ENCODE data around the gene BASP1.
A peak's percentile ranks its signal among the peaks of the same experiment; 100 is the strongest.
"Not testable (repeated sequence)": the region's sequence is repeated elsewhere in the genome, so short reads cannot be mapped to it uniquely, and the experiment has no call there.

BASP1 gene

GRCh38 chr5:17309462-17309861 lies 92.0 kb downstream of the BASP1 start:
- no peaks in the 10 kb centered on the region for H3K27me3 ChIP-seq (ENCODE audit: control insufficient read depth in 3 of 3, insufficient read depth in 3 of 3, low read depth in 1 of 3, low read length in 3 of 3)
- H2BK12ac ChIP-seq (ENCODE audit: low read length): no peak overlapping the region
- H3K4me1 ChIP-seq (ENCODE audit: control insufficient read depth in 2 of 2, insufficient read depth in 1 of 2, low read depth in 1 of 2, low read length in 2 of 2): no peaks in the 10 kb centered on the region
- WGBS, 2 donors (ENCODE audit: extremely low coverage in 2 of 2, insufficient read length in 2 of 2, insufficient replicate concordance in 1 of 2): no CpG with 5 or more reads among the region's 3 CpGs
- no peak overlapping the region for H2BK5ac ChIP-seq (ENCODE audit: low read length)
- no peak overlapping the region for H3K18ac ChIP-seq (ENCODE audit: low read length)
- no peak overlapping the region for H2AK5ac ChIP-seq (ENCODE audit: low read depth, low read length)
- H4K8ac ChIP-seq (ENCODE audit: low read depth, low read length): no peak overlapping the region
- H4K91ac ChIP-seq (ENCODE audit: low read depth, low read length, poor library complexity): no peak overlapping the region
- H3K79me1 ChIP-seq (ENCODE audit: low read depth, low read length): no peaks in the 10 kb centered on the region
- H3K4me2 ChIP-seq (ENCODE audit: insufficient read depth, low read length, poor library complexity, severe bottlenecking): no peak overlapping the region
- no peak overlapping the region for H3K14ac ChIP-seq (ENCODE audit: low read length)
- H3K4ac ChIP-seq (ENCODE audit: low read length): no peak overlapping the region
- H3K27ac ChIP-seq (replicated peaks; ENCODE audit: low read length): no peak overlapping the region
- no peak overlapping the region for H3K23ac ChIP-seq (ENCODE audit: low read depth, low read length, poor library complexity)
- no peaks in the 10 kb centered on the region for H3K9me3 ChIP-seq (replicated peaks in 1 of 2; ENCODE audit: control insufficient read depth in 2 of 2, insufficient read depth in 1 of 2, low read depth in 1 of 2, low read length in 2 of 2)
- H3K36me3 ChIP-seq (replicated peaks in 1 of 2; ENCODE audit: control insufficient read depth in 2 of 2, insufficient read depth in 2 of 2, low read length in 2 of 2): no peaks in the 10 kb centered on the region
- no peak overlapping the region for H2BK15ac ChIP-seq (ENCODE audit: low read length)
- no peak for DNase-seq (ENCODE audit: low spot score)
- H3K4me3 ChIP-seq (ENCODE audit: low read length in 2 of 2): no peak overlapping the region
- H2BK120ac ChIP-seq (ENCODE audit: low read depth, low read length): no peak overlapping the region
- H2AFZ ChIP-seq (ENCODE audit: low read length): no peak overlapping the region
- no peak overlapping the region for H3K9ac ChIP-seq (ENCODE audit: low read depth, low read length, poor library complexity)

- H2AK5ac ChIP-seq (ENCODE audit: low read depth, low read length); H2BK15ac ChIP-seq (ENCODE audit: low read length); H3K36me3 ChIP-seq (replicated peaks in 1 of 2; ENCODE audit: control insufficient read depth in 2 of 2, insufficient read depth in 2 of 2, low read length in 2 of 2); H3K4me2 ChIP-seq (ENCODE audit: insufficient read depth, low read length, poor library complexity, severe bottlenecking); H4K8ac ChIP-seq (ENCODE audit: low read depth, low read length); H3K18ac ChIP-seq (ENCODE audit: low read length); H3K4me1 ChIP-seq (ENCODE audit: control insufficient read depth in 2 of 2, insufficient read depth in 1 of 2, low read depth in 1 of 2, low read length in 2 of 2); H3K27me3 ChIP-seq (ENCODE audit: control insufficient read depth in 3 of 3, insufficient read depth in 3 of 3, low read depth in 1 of 3, low read length in 3 of 3); H2AFZ ChIP-seq (ENCODE audit: low read length); H3K79me1 ChIP-seq (ENCODE audit: low read depth, low read length); H3K4ac ChIP-seq (ENCODE audit: low read length); H2BK120ac ChIP-seq (ENCODE audit: low read depth, low read length); DNase-seq (ENCODE audit: low spot score); H3K9ac ChIP-seq (ENCODE audit: low read depth, low read length, poor library complexity); H2BK12ac ChIP-seq (ENCODE audit: low read length); H3K27ac ChIP-seq (replicated peaks; ENCODE audit: low read length); H2BK5ac ChIP-seq (ENCODE audit: low read length); H3K14ac ChIP-seq (ENCODE audit: low read length); H4K91ac ChIP-seq (ENCODE audit: low read depth, low read length, poor library complexity); H3K23ac ChIP-seq (ENCODE audit: low read depth, low read length, poor library complexity); H3K4me3 ChIP-seq (ENCODE audit: low read length in 2 of 2); H3K9me3 ChIP-seq (replicated peaks in 1 of 2; ENCODE audit: control insufficient read depth in 2 of 2, insufficient read depth in 1 of 2, low read depth in 1 of 2, low read length in 2 of 2): not testable (repeated sequence)
- no CpG with 5 or more reads among the region's 4 CpGs for WGBS, 2 donors (ENCODE audit: extremely low coverage in 2 of 2, insufficient read length in 2 of 2, insufficient replicate concordance in 1 of 2)
Observed at GRCh38 chr5:17310502-17310901, 93.1 kb downstream of the BASP1 start.

- not testable (repeated sequence) for H3K4me1 ChIP-seq (ENCODE audit: control insufficient read depth in 2 of 2, insufficient read depth in 1 of 2, low read depth in 1 of 2, low read length in 2 of 2); H2AFZ ChIP-seq (ENCODE audit: low read length); DNase-seq (ENCODE audit: low spot score); H3K27me3 ChIP-seq (ENCODE audit: control insufficient read depth in 3 of 3, insufficient read depth in 3 of 3, low read depth in 1 of 3, low read length in 3 of 3); H3K14ac ChIP-seq (ENCODE audit: low read length); H3K9ac ChIP-seq (ENCODE audit: low read depth, low read length, poor library complexity); H3K23ac ChIP-seq (ENCODE audit: low read depth, low read length, poor library complexity); H3K9me3 ChIP-seq (replicated peaks in 1 of 2; ENCODE audit: control insufficient read depth in 2 of 2, insufficient read depth in 1 of 2, low read depth in 1 of 2, low read length in 2 of 2); H2AK5ac ChIP-seq (ENCODE audit: low read depth, low read length); H3K18ac ChIP-seq (ENCODE audit: low read length); H2BK120ac ChIP-seq (ENCODE audit: low read depth, low read length); H3K27ac ChIP-seq (replicated peaks; ENCODE audit: low read length); H4K8ac ChIP-seq (ENCODE audit: low read depth, low read length); H2BK15ac ChIP-seq (ENCODE audit: low read length); H3K4me2 ChIP-seq (ENCODE audit: insufficient read depth, low read length, poor library complexity, severe bottlenecking); H3K4ac ChIP-seq (ENCODE audit: low read length); H3K36me3 ChIP-seq (replicated peaks in 1 of 2; ENCODE audit: control insufficient read depth in 2 of 2, insufficient read depth in 2 of 2, low read length in 2 of 2); H4K91ac ChIP-seq (ENCODE audit: low read depth, low read length, poor library complexity); H2BK12ac ChIP-seq (ENCODE audit: low read length); H3K79me1 ChIP-seq (ENCODE audit: low read depth, low read length); H3K4me3 ChIP-seq (ENCODE audit: low read length in 2 of 2); H2BK5ac ChIP-seq (ENCODE audit: low read length)
- no CpG with 5 or more reads among the region's 31 CpGs for WGBS, 2 donors (ENCODE audit: extremely low coverage in 2 of 2, insufficient read length in 2 of 2, insufficient replicate concordance in 1 of 2)
Observed at GRCh38 chr5:17311811-17312210, 94.4 kb downstream of the BASP1 start.

GRCh38 chr5:17312358-17312757 lies 94.9 kb downstream of the BASP1 start:
- no peaks in the 10 kb centered on the region for H3K36me3 ChIP-seq (replicated peaks in 1 of 2; ENCODE audit: control insufficient read depth in 2 of 2, insufficient read depth in 2 of 2, low read length in 2 of 2)
- WGBS, 2 donors (ENCODE audit: extremely low coverage in 2 of 2, insufficient read length in 2 of 2, insufficient replicate concordance in 1 of 2): no CpG with 5 or more reads among the region's 4 CpGs
- H4K8ac ChIP-seq (ENCODE audit: low read depth, low read length): no peak overlapping the region
- no peak overlapping the region for H2BK5ac ChIP-seq (ENCODE audit: low read length)
- no peak overlapping the region for H3K18ac ChIP-seq (ENCODE audit: low read length)
- H2BK15ac ChIP-seq (ENCODE audit: low read length): no peak overlapping the region
- no peak overlapping the region for H2BK12ac ChIP-seq (ENCODE audit: low read length)
- H3K4me1 ChIP-seq (ENCODE audit: control insufficient read depth in 2 of 2, insufficient read depth in 1 of 2, low read depth in 1 of 2, low read length in 2 of 2): peaks cover 3 to 8% of the 10 kb centered on the region in 2 donors
- H4K91ac ChIP-seq (ENCODE audit: low read depth, low read length, poor library complexity): no peak overlapping the region
- no peak overlapping the region for H3K27ac ChIP-seq (replicated peaks; ENCODE audit: low read length)
- H3K79me1 ChIP-seq (ENCODE audit: low read depth, low read length): no peaks in the 10 kb centered on the region
- H3K9ac ChIP-seq (ENCODE audit: low read depth, low read length, poor library complexity): no peak overlapping the region
- no peak for DNase-seq (ENCODE audit: low spot score)
- no peak overlapping the region for H2AK5ac ChIP-seq (ENCODE audit: low read depth, low read length)
- H3K27me3 ChIP-seq (ENCODE audit: control insufficient read depth in 3 of 3, insufficient read depth in 3 of 3, low read depth in 1 of 3, low read length in 3 of 3): no peaks in the 10 kb centered on the region
- H2BK120ac ChIP-seq (ENCODE audit: low read depth, low read length): no peak overlapping the region
- no peak overlapping the region for H3K14ac ChIP-seq (ENCODE audit: low read length)
- H3K23ac ChIP-seq (ENCODE audit: low read depth, low read length, poor library complexity): no peak overlapping the region
- no peak overlapping the region for H3K4ac ChIP-seq (ENCODE audit: low read length)
- no peak overlapping the region for H3K4me2 ChIP-seq (ENCODE audit: insufficient read depth, low read length, poor library complexity, severe bottlenecking)
- peak overlapping the region; percentile 28 for H2AFZ ChIP-seq (ENCODE audit: low read length)
- H3K4me3 ChIP-seq (ENCODE audit: low read length in 2 of 2): no peak overlapping the region
- H3K9me3 ChIP-seq (replicated peaks in 1 of 2; ENCODE audit: control insufficient read depth in 2 of 2, insufficient read depth in 1 of 2, low read depth in 1 of 2, low read length in 2 of 2): no peaks in the 10 kb centered on the region

Data from neuronal stem cell (in vitro differentiated cells).